ENCODE measurements around the gene PSMA3.

PSMA3 gene

DNA sequence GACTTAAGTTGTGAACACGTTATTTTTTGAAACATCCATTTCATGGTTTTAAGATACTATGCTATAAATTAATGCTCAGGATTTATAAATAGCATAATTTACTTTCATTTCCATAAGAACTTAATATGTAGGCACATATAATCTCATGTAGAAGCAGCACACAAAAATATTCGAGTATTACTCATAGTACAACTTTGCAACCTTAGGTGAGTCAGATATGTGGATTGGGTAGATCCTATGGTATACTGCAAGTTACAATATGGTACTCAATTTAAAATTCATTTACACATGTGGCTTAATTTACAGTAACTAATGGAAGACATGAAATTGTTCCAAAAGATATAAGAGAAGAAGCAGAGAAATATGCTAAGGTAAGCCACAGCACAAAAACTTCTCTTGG is 26.0 kb downstream of the PSMA3 start:
- TF ChIP-seq, protein P1, sequence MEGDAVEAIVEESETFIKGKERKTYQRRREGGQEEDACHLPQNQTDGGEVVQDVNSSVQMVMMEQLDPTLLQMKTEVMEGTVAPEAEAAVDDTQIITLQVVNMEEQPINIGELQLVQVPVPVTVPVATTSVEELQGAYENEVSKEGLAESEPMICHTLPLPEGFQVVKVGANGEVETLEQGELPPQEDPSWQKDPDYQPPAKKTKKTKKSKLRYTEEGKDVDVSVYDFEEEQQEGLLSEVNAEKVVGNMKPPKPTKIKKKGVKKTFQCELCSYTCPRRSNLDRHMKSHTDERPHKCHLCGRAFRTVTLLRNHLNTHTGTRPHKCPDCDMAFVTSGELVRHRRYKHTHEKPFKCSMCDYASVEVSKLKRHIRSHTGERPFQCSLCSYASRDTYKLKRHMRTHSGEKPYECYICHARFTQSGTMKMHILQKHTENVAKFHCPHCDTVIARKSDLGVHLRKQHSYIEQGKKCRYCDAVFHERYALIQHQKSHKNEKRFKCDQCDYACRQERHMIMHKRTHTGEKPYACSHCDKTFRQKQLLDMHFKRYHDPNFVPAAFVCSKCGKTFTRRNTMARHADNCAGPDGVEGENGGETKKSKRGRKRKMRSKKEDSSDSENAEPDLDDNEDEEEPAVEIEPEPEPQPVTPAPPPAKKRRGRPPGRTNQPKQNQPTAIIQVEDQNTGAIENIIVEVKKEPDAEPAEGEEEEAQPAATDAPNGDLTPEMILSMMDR (IDR thresholded peaks at IDR 0.05; ENCODE audit: low read depth, low read length): no peak

DNA sequence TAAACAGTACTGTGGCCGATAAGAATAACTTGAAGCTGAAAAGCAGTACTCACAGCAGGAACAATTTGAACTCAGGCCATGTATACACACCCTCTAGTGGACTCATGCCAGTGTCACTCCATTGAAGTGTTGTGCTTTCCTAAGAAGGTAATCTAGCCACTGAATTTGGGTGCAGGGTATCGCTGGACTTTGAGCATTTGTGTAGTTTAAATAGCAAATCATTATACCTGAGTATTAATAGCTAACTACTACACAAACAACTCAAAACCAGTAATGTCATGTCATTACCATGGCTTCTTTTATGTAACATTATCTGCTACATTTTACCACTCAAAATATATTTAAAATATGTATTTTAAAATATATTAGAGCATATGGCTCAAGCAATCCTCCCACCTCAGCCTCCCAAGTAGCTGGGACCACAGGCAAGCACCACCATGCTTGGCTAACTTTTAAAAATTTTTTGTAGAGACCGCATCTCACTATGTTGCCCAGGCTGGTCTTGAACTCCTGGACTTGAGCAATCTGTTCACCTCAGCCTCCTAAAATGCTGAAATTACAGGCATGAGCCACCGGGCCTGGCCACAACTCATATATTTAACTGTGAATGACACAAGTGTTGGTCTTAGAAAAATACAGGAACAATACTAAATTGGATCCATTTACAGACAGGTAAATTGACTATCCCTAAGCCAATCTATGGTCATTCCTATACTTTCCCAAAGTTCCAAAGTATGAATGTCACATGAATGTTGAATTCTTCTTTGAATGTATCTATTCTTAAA is 28.1 kb downstream of the PSMA3 start:
- no peak overlapping the region for H3K4me3 ChIP-seq (replicated peaks in 1 of 2; ENCODE audit: low read depth in 2 of 2, low read length in 2 of 2)
- TF ChIP-seq, protein P1 (IDR thresholded peaks at IDR 0.05; ENCODE audit: low read depth, low read length): peak; percentile 29
- DNase-seq (ENCODE audit: low read depth in 2 of 2): peak; percentile 53 to 59

More for the DNA sequence above, 26.0 kb downstream of the PSMA3 start:
- H3K4me3 ChIP-seq (replicated peaks in 1 of 2; ENCODE audit: low read depth in 2 of 2, low read length in 2 of 2): no peak overlapping the region
- DNase-seq (ENCODE audit: low read depth in 2 of 2): peak in 1 of 2 donors; percentile 40

DNA sequence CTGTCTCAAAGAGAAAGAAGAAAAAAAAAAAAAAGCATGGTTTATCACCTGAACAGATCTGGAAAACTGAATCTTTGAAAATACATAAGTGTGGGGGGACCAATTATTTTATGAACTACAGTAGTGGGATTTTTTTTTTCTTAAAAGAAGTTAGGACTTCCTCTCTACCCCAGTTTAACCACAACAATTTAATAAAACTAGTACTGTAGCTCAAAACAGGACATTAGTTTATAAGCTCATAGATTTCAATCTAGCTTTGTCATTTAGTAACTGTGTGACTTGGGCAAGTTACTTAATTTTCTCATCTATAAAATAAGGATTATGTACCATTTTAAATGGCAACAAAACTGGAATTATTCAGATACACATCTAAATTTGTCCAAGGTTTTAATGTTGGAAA is 30.2 kb downstream of the PSMA3 start:
- no peak for DNase-seq (ENCODE audit: low read depth in 2 of 2)
- TF ChIP-seq, protein P1 (IDR thresholded peaks at IDR 0.05; ENCODE audit: low read depth, low read length): no peak
- no peak overlapping the region for H3K4me3 ChIP-seq (replicated peaks in 1 of 2; ENCODE audit: low read depth in 2 of 2, low read length in 2 of 2)

DNA sequence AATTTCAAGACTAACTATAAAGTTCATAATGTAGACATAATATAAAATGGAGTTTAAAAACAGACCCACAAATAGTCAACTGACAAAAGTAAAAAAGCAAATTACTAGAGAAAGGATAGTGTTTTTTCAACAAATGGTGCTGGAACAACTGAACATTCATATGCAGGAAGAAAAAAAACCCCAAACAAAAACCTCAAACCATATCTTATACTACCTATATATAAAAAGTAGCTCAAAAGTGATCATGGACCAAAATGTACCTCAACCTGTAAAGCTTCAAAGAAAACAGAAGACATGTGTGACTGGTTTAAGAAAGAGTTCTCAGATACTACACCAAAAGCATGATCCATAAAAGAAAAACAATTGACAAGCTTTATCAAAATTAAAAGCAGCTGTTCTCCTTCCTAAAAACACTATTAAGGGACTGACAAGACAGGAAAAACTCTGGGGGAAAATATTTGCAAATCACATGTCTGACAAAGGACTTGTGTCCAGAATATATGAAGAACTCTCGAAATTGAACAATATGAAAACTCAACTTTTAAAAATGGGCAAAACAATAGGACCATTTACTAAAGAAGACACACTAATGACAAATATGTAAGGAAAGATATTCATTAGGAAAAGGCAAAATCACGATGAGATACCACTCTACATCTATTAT is 31.0 kb downstream of the PSMA3 start:
- H3K4me3 ChIP-seq (replicated peaks in 1 of 2; ENCODE audit: low read depth in 2 of 2, low read length in 2 of 2): no peak overlapping the region
- TF ChIP-seq, protein P1 (IDR thresholded peaks at IDR 0.05; ENCODE audit: low read depth, low read length): no peak
- no peak for DNase-seq (ENCODE audit: low read depth in 2 of 2)

DNA sequence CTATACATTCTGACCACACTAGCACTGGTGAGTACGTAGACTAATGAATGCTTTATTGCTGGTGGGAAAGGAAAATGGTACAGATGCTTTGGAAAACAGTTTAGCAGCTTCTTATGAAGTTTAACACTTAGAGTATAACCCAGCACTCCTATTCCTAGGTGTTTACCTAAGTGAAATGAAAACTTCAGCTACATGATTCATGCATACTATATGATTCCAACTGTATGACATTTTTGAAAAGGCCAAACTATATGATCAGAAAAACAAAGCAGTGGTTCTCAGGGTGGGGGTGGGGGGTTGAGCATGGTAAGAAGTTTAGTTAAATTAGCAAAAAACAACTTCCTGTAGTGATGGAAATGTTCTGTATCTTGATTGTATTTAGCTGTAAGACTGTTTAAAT is 31.6 kb downstream of the PSMA3 start:
- TF ChIP-seq, protein P1 (IDR thresholded peaks at IDR 0.05; ENCODE audit: low read depth, low read length): no peak
- no peak for DNase-seq (ENCODE audit: low read depth in 2 of 2)
- no peak overlapping the region for H3K4me3 ChIP-seq (replicated peaks in 1 of 2; ENCODE audit: low read depth in 2 of 2, low read length in 2 of 2)

DNA sequence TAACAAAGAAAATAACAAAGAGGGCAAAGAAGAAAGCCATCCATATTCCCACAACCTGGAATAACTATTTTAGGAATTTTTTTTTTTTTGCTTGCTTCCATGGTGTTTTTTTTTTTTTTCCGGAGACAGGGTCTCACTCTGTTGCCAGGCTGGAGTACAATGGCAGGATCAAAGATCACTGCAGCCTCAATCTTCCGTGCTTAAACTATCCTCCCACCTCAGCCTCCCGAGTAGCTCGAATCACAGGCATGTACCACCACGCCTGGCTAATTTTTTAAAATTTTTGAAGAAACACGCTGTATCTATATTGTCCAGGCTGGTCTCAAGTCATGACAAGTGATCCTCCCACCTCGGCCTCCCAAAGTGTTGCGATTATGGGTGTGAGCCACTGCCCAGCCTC is 33.5 kb downstream of the PSMA3 start:
- TF ChIP-seq, protein P1 (IDR thresholded peaks at IDR 0.05; ENCODE audit: low read depth, low read length): no peak
- no peak overlapping the region for H3K4me3 ChIP-seq (replicated peaks in 1 of 2; ENCODE audit: low read depth in 2 of 2, low read length in 2 of 2)
- no peak for DNase-seq (ENCODE audit: low read depth in 2 of 2)
